HG03280 (cell line): ENCODE measurements around the gene ELMOD3.
"Not testable (repeated sequence)": the region's sequence is repeated elsewhere in the genome, so short reads cannot be mapped to it uniquely, and the experiment has no call there.

Experiments used
- ATAC-seq: cut with Tn5 transposase; IDR thresholded peaks from one replicate; pipeline ENCODE4 v1.9.1; 2021; ENCODE audit warnings: mild to moderate bottlenecking, moderate library complexity; ENCODE audit not compliant: unreplicated experiment

ELMOD3 gene

DNA sequence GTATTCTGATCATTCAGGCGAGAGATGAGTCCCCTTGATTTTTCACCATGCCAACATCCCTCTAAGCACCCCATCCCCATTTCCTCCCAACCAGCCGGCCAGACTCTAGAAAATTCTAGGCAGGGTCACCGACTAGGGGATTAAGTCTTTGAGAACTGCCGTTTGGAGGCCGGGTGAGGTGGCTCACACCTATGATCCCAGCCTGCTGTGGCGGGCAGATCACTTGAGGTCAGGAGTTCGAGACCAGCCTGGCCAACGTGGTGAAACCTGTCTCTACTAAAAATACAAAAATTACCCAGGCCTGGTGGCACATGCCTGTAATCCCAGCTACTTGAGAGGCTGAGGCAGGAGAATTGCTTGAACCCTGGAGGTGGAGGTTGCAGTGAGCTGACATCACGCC, 85.0 kb downstream of the ELMOD3 start:
- ATAC-seq, result not testable (repeated sequence)

DNA sequence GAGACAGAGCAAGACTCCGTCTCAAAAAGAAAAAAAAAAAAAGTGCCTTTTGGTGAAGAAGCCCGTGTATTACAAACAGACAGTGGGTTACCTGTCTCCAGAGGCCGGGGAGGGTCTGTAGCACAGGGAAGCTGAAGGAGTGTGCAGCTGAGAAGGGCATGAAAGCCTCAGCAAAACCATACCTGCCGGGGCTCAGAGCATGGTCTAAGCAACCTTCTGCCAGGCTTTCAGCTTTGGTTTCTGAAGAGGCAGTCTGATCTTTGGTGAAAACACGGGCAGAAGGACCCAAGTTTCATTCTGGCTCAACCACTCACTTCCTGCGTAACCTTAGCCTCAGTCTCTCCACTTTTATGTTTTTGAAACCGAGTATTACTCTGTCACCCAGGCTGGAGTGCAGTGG, 85.4 kb downstream of the ELMOD3 start:
- no peak for ATAC-seq

DNA sequence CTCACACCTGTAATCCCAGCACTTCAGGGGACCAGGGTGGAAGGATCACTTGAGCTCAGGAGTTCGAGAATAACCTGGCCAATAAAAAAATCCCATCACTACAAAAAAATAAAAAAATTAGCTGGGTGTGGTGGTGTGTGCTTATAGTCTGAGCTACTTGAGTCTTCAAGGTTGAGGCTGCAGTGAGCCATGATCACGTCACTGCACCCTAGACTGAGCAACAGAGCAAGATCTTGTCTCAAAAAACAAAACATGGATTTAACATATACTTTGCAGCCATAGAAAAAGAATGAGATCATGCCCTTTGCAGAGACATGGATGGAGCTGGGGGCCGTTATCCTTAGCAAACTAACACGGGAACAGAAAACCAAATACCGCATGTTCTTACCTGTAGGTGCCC, 86.2 kb downstream of the ELMOD3 start:
- ATAC-seq, result no peak
